Measurements from ENCODE around the gene ACOT12. TPM values are rescaled to one million over a fixed set of nuclear protein-coding genes. Genes with fewer than 3 reads are reported as not detected.

The ACOT12 gene
- total RNA-seq, 4 donors from 2014 or later, result 0.55 TPM; not detected in 3

- no peak for DNase-seq
These were observed 58.0 kb downstream of the ACOT12 start for GRCh38 chr5:81335946-81336345.

DNA sequence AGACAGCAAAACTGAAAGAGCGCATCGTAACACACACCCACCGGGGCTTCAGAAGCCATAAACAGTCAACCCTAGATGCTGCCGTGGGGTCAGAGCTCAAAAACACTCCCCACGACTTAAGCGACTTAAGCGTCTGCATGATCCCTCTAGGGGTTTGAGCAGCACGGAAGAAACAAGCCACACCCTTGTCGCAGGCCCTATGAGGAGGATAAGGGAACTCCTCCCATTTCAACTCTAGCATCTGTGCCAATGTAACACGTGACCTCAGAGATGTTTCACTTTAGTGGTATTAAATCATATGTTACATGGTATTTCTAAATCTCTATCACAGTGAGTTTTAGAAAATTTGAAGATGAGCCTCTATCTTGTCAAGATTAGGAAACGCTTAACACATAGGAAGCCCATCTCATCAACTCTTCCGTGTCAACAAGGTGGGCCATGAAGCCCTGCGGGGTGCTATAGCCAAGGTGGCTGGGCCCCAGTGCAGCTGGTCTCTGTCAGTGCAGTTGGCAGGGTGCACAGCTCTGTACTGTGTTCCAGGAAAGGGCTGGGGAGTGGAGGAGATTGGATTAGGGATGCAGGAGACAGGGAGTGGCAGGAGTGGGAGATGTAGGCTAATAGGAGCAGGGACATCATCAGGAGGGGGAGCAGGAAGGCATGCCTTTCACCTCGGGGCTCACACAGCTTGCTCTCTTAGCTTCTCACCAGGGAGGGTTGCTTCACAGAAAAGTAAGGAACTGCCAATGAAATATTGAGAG lies 59.5 kb downstream of the ACOT12 start:
- intact Hi-C loops (cut with DNase I; ENCODE audit: low total_unique reads), result no loop called here
- no peaks in the 10 kb centered on the region for H3K27me3 ChIP-seq
- DNase-seq, result peak in 1 of 2 donors; percentile 19
- H3K4me1 ChIP-seq, result no peaks in the 10 kb centered on the region
- H3K4me3 ChIP-seq, result no peak overlapping the region
- H3K27ac ChIP-seq, result no peak overlapping the region
- H3K36me3 ChIP-seq, result no peaks in the 10 kb centered on the region
- TF ChIP-seq, protein P1, sequence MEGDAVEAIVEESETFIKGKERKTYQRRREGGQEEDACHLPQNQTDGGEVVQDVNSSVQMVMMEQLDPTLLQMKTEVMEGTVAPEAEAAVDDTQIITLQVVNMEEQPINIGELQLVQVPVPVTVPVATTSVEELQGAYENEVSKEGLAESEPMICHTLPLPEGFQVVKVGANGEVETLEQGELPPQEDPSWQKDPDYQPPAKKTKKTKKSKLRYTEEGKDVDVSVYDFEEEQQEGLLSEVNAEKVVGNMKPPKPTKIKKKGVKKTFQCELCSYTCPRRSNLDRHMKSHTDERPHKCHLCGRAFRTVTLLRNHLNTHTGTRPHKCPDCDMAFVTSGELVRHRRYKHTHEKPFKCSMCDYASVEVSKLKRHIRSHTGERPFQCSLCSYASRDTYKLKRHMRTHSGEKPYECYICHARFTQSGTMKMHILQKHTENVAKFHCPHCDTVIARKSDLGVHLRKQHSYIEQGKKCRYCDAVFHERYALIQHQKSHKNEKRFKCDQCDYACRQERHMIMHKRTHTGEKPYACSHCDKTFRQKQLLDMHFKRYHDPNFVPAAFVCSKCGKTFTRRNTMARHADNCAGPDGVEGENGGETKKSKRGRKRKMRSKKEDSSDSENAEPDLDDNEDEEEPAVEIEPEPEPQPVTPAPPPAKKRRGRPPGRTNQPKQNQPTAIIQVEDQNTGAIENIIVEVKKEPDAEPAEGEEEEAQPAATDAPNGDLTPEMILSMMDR (IDR thresholded peaks at IDR 0.05), result no peak
- no peak for TF ChIP-seq POLR2A (IDR thresholded peaks at IDR 0.05)
- no peaks in the 10 kb centered on the region for H3K9me3 ChIP-seq

More at GRCh38 chr5:81335946-81336345, 58.0 kb downstream of the ACOT12 start:
- no peaks in the 10 kb centered on the region for H3K9me3 ChIP-seq
- TF ChIP-seq, protein P1 (IDR thresholded peaks at IDR 0.05), result no peak
- TF ChIP-seq POLR2A (IDR thresholded peaks at IDR 0.05), result no peak
- no peak overlapping the region for H3K27ac ChIP-seq
- H3K4me3 ChIP-seq, result no peak overlapping the region
- H3K4me1 ChIP-seq, result no peaks in the 10 kb centered on the region
- H3K27me3 ChIP-seq, result no peaks in the 10 kb centered on the region
- intact Hi-C loops (cut with DNase I; ENCODE audit: low total_unique reads), result no loop called here
- H3K36me3 ChIP-seq, result no peaks in the 10 kb centered on the region

DNA sequence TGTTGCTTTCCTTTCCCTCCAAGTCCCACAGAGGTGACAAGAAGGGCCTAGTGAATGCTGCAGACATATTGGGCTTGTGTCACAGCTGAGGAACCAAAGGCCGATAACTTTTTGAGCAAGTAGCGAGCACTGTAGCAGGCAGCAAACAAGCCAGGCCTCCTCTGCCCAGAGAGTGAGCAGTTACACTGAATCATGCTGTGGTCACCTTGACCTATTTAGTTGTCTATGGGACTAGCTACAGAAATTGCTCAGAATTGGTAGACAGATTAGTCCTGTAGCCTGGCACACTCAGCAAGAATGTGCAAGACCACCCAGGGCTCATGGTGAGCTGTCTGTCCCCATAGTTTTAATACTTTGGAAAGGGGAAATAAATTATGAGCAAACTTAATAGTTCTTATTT lies 67.4 kb downstream of the ACOT12 start:
- no peaks in the 10 kb centered on the region for H3K36me3 ChIP-seq
- H3K4me3 ChIP-seq, result no peak overlapping the region
- DNase-seq, result no peak
- H3K4me1 ChIP-seq, result no peaks in the 10 kb centered on the region
- no peak for TF ChIP-seq POLR2A (IDR thresholded peaks at IDR 0.05)
- TF ChIP-seq, protein P1 (IDR thresholded peaks at IDR 0.05), result no peak
- H3K27me3 ChIP-seq, result no peaks in the 10 kb centered on the region
- intact Hi-C loops (cut with DNase I; ENCODE audit: low total_unique reads), result no loop called here
- H3K27ac ChIP-seq, result no peak overlapping the region
- H3K9me3 ChIP-seq, result no peaks in the 10 kb centered on the region

GRCh38 chr5:81317536-81317935 lies 76.4 kb downstream of the ACOT12 start:
- intact Hi-C loops (cut with DNase I; ENCODE audit: low total_unique reads), result no loop called here
- H3K4me3 ChIP-seq, result no peak overlapping the region
- no peaks in the 10 kb centered on the region for H3K4me1 ChIP-seq
- no peaks in the 10 kb centered on the region for H3K36me3 ChIP-seq
- H3K9me3 ChIP-seq, result no peaks in the 10 kb centered on the region
- TF ChIP-seq, protein P1 (IDR thresholded peaks at IDR 0.05), result no peak
- no peak for TF ChIP-seq POLR2A (IDR thresholded peaks at IDR 0.05)
- no peak for DNase-seq
- no peak overlapping the region for H3K27ac ChIP-seq
- no peaks in the 10 kb centered on the region for H3K27me3 ChIP-seq

DNA sequence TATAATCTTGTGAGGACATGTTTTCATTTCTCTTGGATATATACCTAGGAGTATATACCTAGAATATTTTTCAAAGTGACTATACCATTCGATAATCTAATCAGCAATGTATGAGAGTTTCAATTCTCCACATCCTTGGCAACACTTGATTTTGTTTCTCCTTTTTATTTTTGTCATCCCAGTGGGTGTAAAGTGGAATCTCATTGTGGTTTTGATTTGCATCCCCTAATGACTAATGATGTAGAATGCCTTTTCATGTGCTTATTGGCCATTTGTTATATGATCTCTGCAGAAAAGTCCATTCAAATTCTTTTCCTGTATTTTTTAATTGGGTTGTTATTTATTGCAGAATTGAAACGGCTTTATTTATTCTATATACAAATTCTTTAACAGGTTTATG lies 77.4 kb downstream of the ACOT12 start:
- Histone ChIP-seq H3K4me3 (no peak overlapping the region), H3K27me3 (no peaks in the 10 kb centered on the region), H3K9me3 (no peaks in the 10 kb centered on the region), H3K27ac (no peak overlapping the region), H3K36me3 (no peaks in the 10 kb centered on the region), H3K4me1 (no peaks in the 10 kb centered on the region)
- intact Hi-C loops (cut with DNase I; ENCODE audit: low total_unique reads), result no loop called here
- no peak for DNase-seq
- TF ChIP-seq, protein P1 (IDR thresholded peaks at IDR 0.05), result no peak
- TF ChIP-seq POLR2A (IDR thresholded peaks at IDR 0.05), result no peak

All from uterus (tissue), 4 donors.